ENCODE results near the gene AWAT1.

GRCh38 chrX:70289168-70289792 lies 54.8 kb downstream of the AWAT1 start:
- TF ChIP-seq CTCF (optimal IDR thresholded peaks at IDR 0.05 in 1 of 3, IDR thresholded peaks at IDR 0.05 in 1 of 3, conservative IDR thresholded peaks at IDR 0.05 in 1 of 3; ENCODE audit: extremely low read depth in 1 of 3, insufficient read depth in 2 of 3, low read length in 3 of 3) (no peak), EZH2 (IDR thresholded peaks at IDR 0.05; ENCODE audit: low read length) (no peak)

All from keratinocyte (primary cell).